ENCODE data around the gene NRXN3.

NRXN3 gene

DNA sequence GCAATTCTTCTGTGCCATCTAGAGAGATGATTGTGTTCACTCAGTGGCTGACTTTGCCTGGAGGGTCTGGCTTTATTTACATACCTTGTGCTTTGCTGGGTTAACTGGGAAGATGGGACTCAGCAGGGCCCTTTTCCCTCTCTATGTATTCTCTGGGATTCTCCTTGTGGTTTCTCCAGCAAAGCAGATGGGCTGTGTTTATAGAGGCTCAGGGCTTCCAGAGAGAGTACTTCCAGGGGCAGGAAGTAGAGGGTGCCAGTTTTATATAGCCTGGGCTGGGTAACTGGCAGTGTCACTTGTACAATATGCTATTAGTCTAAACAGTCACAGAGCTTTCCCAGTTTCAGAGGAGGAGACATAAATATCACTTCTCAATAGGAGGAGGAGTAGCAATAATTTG is 1531.2 kb downstream of the NRXN3 start:
- Histone ChIP-seq H2AFZ (ENCODE audit: low read length, unreplicated experiment) (no peak overlapping the region), H3K4me1 (ENCODE audit: control insufficient read depth, insufficient read depth, low read length, unreplicated experiment) (no peaks in the 10 kb centered on the region), H3K36me3 (ENCODE audit: insufficient read depth, low read length) (no peaks in the 10 kb centered on the region), H3K27me3 (ENCODE audit: insufficient read depth, low read length) (no peaks in the 10 kb centered on the region), H3K79me2 (ENCODE audit: control insufficient read depth, insufficient read depth, low read length, unreplicated experiment) (no peaks in the 10 kb centered on the region), H3K4me3 (ENCODE audit: low read depth, low read length) (no peak overlapping the region), H3K27ac (ENCODE audit: low read depth, low read length) (no peak overlapping the region)

DNA sequence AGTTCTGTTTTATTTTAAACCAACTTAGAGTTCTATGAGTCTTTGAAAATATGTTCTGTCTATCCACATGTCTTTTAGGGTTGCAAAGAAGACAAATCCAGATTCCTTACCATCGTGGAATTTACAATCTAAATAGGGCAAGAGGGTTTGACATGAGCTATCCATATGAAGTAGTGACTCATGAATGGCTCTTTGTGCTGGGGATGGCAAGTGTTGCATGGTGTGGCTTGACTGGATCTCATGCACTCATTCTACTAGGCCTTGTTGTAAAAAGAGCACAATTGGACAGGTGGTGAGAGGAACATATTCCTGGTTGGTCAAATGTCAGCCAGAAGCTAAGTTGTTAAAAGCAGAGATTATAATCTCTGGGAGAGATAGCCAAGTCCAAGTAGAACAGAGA is 1532.0 kb downstream of the NRXN3 start:
- H3K27ac ChIP-seq (ENCODE audit: low read depth, low read length) = no peak overlapping the region
- no peak overlapping the region for H3K4me3 ChIP-seq (ENCODE audit: low read depth, low read length)
- no peaks in the 10 kb centered on the region for H3K27me3 ChIP-seq (ENCODE audit: insufficient read depth, low read length)
- H3K79me2 ChIP-seq (ENCODE audit: control insufficient read depth, insufficient read depth, low read length, unreplicated experiment) = no peaks in the 10 kb centered on the region
- H3K36me3 ChIP-seq (ENCODE audit: insufficient read depth, low read length) = no peaks in the 10 kb centered on the region
- H3K4me1 ChIP-seq (ENCODE audit: control insufficient read depth, insufficient read depth, low read length, unreplicated experiment) = no peaks in the 10 kb centered on the region
- no peak overlapping the region for H2AFZ ChIP-seq (ENCODE audit: low read length, unreplicated experiment)

DNA sequence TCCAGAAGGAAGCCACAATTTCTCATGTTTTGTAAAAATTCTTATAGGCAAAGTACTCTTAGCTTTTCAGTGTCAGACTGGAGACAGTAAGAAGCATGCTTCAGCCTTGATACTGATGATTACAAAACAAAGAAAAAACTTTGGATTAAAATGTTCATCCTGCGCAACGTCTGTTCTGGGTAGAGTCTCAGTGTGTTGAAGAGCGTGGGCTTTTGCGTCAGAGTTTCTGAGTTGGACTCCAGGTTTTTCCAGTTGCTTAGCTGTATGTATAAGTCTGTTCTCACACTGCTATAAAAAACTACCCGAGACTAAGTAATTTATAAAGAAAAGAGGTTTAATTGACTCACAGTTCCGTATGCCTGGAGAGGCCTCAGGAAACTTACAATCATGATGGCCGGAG is 1533.0 kb downstream of the NRXN3 start:
- no peak overlapping the region for H3K4me3 ChIP-seq (ENCODE audit: low read depth, low read length)
- H3K4me1 ChIP-seq (ENCODE audit: control insufficient read depth, insufficient read depth, low read length, unreplicated experiment) = no peaks in the 10 kb centered on the region
- no peaks in the 10 kb centered on the region for H3K36me3 ChIP-seq (ENCODE audit: insufficient read depth, low read length)
- no peak overlapping the region for H2AFZ ChIP-seq (ENCODE audit: low read length, unreplicated experiment)
- no peaks in the 10 kb centered on the region for H3K79me2 ChIP-seq (ENCODE audit: control insufficient read depth, insufficient read depth, low read length, unreplicated experiment)
- no peak overlapping the region for H3K27ac ChIP-seq (ENCODE audit: low read depth, low read length)
- H3K27me3 ChIP-seq (ENCODE audit: insufficient read depth, low read length) = no peaks in the 10 kb centered on the region

DNA sequence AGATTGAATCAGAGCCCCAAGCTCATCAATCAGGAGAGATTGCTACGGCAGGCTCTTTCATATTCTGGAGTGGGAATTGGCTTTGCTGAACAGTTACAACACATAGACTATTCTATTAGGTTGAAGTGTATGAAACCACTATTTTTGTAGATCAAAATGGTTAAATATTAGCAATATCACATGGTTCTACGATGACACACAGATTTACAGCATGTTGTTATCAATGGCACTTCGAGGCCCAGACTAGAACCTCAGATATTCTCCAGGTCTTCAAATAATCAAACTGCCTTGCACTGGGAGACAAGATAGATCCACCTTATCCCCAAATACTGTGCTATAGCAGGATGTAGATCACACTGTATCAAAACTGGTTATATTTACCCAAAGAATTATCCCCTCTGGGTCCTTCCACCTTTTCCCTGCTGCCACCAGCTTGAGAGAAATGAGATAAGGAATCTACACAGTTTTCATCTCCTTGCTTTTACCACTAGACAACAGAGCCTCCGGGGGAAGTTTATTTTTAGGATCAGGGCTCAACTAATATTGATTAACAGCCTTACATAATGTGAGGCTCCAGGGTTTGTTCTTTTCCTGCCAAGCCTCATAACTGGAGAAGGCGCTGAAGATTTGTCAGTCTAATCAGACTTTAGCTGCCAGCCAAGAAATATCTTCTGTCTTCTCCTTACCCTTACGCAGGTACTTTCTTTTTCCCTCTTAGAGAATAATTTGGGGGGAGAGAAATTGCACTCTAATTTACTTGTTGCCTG is 1534.1 kb downstream of the NRXN3 start:
- no peaks in the 10 kb centered on the region for H3K79me2 ChIP-seq (ENCODE audit: control insufficient read depth, insufficient read depth, low read length, unreplicated experiment)
- H3K36me3 ChIP-seq (ENCODE audit: insufficient read depth, low read length) = no peaks in the 10 kb centered on the region
- H3K27ac ChIP-seq (ENCODE audit: low read depth, low read length) = no peak overlapping the region
- no peak overlapping the region for H2AFZ ChIP-seq (ENCODE audit: low read length, unreplicated experiment)
- H3K4me1 ChIP-seq (ENCODE audit: control insufficient read depth, insufficient read depth, low read length, unreplicated experiment) = no peaks in the 10 kb centered on the region
- H3K4me3 ChIP-seq (ENCODE audit: low read depth, low read length) = no peak overlapping the region
- no peaks in the 10 kb centered on the region for H3K27me3 ChIP-seq (ENCODE audit: insufficient read depth, low read length)

DNA sequence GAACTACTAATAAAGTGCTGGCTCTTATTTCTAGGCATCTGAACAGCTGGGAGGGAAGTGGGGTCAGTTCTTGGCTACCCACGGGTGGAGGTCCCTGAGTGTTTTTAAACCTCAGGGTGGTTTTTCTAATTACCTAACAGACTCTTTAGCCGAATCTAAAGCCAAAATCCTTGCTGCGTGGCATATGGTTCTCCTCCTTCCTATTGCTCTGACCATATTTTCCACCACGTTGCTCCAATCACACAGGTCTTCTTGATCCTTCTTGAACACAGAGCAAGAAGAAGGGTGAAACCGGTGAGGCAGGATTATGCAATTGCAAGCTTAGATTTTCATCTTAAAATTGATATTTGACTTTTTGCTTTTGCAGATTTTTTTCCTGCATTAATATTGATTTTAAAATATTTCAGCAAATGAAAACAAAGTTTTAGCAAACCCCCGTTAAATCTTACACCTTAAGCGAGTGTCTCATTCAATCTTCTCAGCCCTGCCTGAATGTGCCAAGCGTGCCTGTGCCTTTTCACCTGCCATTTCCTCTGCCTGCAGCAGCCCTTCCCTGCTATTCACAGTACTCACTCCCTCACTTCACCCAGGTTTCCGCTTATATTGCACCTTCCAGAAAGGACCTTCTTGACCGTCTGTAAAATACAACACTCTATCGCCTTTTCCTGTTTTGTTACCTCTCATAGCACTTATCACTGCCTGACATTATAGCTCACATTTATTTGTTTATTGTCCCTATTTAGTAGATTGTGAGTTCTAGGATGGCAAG is 1535.1 kb downstream of the NRXN3 start:
- Histone ChIP-seq H3K27ac (ENCODE audit: low read depth, low read length) (no peak overlapping the region), H3K4me3 (ENCODE audit: low read depth, low read length) (no peak overlapping the region), H3K79me2 (ENCODE audit: control insufficient read depth, insufficient read depth, low read length, unreplicated experiment) (no peaks in the 10 kb centered on the region)

DNA sequence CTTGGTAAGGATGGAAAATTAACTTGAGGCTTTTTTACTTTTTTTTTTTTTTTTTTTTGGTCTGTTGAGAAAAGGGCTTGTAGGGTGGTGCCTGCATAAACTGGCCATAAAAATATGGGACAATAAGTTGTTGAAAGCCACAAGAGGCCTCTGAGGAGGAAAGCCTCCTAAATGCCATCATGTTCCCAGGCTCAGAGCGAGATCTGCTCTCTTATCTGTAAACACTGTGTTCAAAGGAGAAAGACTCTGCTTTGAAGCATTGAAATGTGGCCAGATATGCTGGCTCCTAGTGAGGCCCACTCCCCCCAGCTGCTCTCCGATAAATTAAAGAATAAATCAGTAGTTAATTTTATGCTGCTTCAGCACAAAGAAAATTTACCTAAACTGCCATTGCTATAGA is 1536.2 kb downstream of the NRXN3 start:
- no peaks in the 10 kb centered on the region for H3K79me2 ChIP-seq (ENCODE audit: control insufficient read depth, insufficient read depth, low read length, unreplicated experiment)
- H3K4me1 ChIP-seq (ENCODE audit: control insufficient read depth, insufficient read depth, low read length, unreplicated experiment) = no peaks in the 10 kb centered on the region
- no peak overlapping the region for H2AFZ ChIP-seq (ENCODE audit: low read length, unreplicated experiment)
- no peak overlapping the region for H3K27ac ChIP-seq (ENCODE audit: low read depth, low read length)
- H3K4me3 ChIP-seq (ENCODE audit: low read depth, low read length) = no peak overlapping the region
- no peaks in the 10 kb centered on the region for H3K27me3 ChIP-seq (ENCODE audit: insufficient read depth, low read length)
- H3K36me3 ChIP-seq (ENCODE audit: insufficient read depth, low read length) = no peaks in the 10 kb centered on the region

More for the DNA sequence above, 1535.1 kb downstream of the NRXN3 start:
- H2AFZ ChIP-seq (ENCODE audit: low read length, unreplicated experiment) = no peak overlapping the region
- H3K36me3 ChIP-seq (ENCODE audit: insufficient read depth, low read length) = no peaks in the 10 kb centered on the region
- no peaks in the 10 kb centered on the region for H3K4me1 ChIP-seq (ENCODE audit: control insufficient read depth, insufficient read depth, low read length, unreplicated experiment)
- no peaks in the 10 kb centered on the region for H3K27me3 ChIP-seq (ENCODE audit: insufficient read depth, low read length)

DNA sequence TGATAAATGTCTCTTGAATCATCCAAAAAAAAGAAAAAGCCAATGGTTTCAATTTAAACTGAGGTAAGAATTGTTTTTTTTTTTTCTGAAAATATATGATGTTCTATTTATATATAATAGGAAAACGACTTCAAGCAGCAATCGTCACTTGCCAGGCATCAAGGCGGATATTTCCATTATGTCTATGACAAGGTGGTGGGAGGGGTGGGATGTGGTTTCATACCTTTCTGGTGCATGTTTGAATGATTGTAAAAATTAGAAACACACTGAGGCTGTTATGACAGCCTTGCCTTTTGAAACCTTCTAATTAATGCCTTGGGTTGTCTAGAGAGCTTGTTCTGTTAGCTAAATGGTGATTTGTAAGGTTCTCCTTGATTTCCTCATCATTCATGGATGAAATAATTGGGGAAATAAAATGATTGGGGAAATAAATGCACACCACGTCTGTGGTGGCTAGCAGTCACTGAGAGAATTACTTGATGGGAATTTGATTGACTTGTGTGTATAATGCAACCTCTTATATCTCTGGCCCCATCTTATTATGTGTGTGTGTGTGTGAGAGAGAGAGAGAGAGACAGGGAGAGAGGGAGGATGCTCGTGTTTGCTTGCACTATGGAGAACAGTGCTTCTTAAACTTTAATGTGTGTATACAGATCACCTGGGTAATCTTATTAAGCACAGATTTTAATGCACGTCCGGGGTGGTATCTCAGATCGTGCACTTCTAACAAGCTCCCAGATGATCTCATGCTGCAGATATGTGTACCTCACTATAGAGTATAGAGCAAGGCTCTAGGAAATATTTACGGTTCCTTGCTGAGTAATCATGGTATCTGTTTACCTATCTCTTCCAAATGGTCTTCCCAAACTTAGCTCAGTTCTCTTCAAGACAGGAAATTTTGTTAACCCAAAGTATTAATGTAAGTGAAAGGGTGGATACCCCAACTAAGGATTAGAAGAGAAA is 1538.5 kb downstream of the NRXN3 start:
- Histone ChIP-seq H3K4me3 (ENCODE audit: low read depth, low read length) (no peak overlapping the region), H3K79me2 (ENCODE audit: control insufficient read depth, insufficient read depth, low read length, unreplicated experiment) (no peaks in the 10 kb centered on the region), H3K27me3 (ENCODE audit: insufficient read depth, low read length) (no peaks in the 10 kb centered on the region), H3K4me1 (ENCODE audit: control insufficient read depth, insufficient read depth, low read length, unreplicated experiment) (no peaks in the 10 kb centered on the region), H3K36me3 (ENCODE audit: insufficient read depth, low read length) (no peaks in the 10 kb centered on the region), H3K27ac (ENCODE audit: low read depth, low read length) (no peak overlapping the region), H2AFZ (ENCODE audit: low read length, unreplicated experiment) (no peak overlapping the region)

DNA sequence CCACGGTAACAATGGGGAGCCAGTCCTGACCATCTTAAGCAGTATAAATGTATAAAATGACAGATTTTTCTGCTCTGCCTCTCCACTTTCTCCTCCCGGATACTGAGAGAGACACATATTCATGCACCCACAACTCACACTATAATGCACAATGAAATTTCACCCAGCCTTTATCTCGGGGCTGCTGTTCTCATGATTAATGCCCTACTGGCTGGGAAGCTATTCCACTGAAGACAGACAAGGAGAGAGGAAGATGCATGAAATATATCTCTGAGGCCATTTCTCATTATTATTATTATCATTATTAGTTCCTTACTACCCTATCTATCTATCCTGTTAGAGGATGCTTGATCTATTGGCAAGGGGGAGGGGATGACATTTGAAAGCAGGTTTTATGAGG is 1539.4 kb downstream of the NRXN3 start:
- H3K4me3 ChIP-seq (ENCODE audit: low read depth, low read length) = no peak overlapping the region
- no peaks in the 10 kb centered on the region for H3K27me3 ChIP-seq (ENCODE audit: insufficient read depth, low read length)
- H3K27ac ChIP-seq (ENCODE audit: low read depth, low read length) = no peak overlapping the region
- no peaks in the 10 kb centered on the region for H3K4me1 ChIP-seq (ENCODE audit: control insufficient read depth, insufficient read depth, low read length, unreplicated experiment)
- H3K36me3 ChIP-seq (ENCODE audit: insufficient read depth, low read length) = no peaks in the 10 kb centered on the region
- H2AFZ ChIP-seq (ENCODE audit: low read length, unreplicated experiment) = no peak overlapping the region
- no peaks in the 10 kb centered on the region for H3K79me2 ChIP-seq (ENCODE audit: control insufficient read depth, insufficient read depth, low read length, unreplicated experiment)

DNA sequence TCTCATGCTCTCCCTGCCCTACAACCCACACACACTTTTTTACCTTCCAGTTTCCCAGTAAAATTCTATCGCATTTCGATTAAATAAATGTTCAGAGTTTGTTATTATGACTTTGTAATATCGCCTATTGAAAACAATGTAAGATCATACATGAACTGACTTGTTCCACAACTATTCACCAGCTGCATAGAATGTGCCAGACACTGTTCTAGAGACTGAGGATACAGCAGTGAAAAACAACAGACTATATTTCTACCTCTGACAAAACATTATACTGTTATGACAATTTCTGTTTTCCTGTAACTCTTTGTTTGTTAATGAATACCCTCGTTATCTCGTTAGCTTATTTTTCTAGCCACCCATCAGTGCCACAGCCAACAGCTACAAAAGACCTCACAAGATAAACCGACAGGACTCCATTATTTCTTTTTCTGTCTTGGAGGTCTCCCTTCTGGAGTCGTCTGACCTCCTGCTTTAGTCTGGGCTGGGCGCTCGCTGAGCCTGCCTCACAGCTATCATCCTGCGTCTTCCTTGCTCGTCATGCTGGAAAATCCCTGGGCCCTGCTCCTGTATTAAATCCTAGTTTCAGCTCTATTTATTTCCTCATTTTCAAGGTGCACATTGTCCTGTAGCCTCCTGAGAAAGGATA is 1542.3 kb downstream of the NRXN3 start:
- Histone ChIP-seq H2AFZ (ENCODE audit: low read length, unreplicated experiment) (no peak overlapping the region), H3K4me3 (ENCODE audit: low read depth, low read length) (no peak overlapping the region)

DNA sequence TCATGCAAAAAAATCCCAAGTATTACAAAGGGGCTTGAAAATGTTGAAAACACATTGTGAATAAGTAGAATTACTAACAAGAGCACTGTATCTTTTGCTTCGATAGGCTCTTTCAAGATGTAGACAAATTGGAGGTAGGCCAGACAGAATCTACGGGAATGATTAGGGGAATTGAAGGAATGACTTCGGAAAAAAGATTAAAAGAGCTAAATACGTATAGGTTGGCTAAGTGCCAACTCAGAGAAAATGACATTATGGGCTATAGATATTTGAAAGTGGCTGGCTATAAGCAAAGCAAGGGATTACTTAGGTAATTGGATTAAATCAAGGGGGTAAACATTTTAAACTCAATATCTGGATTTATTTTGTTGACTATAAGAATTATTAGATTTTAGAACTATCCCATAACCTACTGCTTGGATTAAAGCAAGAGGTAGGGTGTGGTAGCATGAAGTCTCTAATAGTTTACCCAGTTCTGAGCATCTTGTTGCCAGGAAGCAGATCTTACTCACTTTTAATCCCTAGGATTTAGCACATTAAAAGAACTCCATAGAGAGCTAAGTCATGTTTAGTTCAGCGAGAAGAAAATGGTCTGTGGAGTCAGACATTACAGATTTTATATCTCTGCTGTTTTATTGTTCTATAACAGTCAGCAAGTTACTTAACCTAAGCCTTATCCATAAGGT is 1551.4 kb downstream of the NRXN3 start:
- H3K27ac ChIP-seq (ENCODE audit: low read depth, low read length) = no peak overlapping the region
- no peaks in the 10 kb centered on the region for H3K4me1 ChIP-seq (ENCODE audit: control insufficient read depth, insufficient read depth, low read length, unreplicated experiment)
- H2AFZ ChIP-seq (ENCODE audit: low read length, unreplicated experiment) = no peak overlapping the region
- H3K36me3 ChIP-seq (ENCODE audit: insufficient read depth, low read length) = no peaks in the 10 kb centered on the region
- H3K79me2 ChIP-seq (ENCODE audit: control insufficient read depth, insufficient read depth, low read length, unreplicated experiment) = no peaks in the 10 kb centered on the region
- H3K4me3 ChIP-seq (ENCODE audit: low read depth, low read length) = no peak overlapping the region
- H3K27me3 ChIP-seq (ENCODE audit: insufficient read depth, low read length) = no peaks in the 10 kb centered on the region

More for the DNA sequence above, 1542.3 kb downstream of the NRXN3 start:
- H3K27me3 ChIP-seq (ENCODE audit: insufficient read depth, low read length) = no peaks in the 10 kb centered on the region
- H3K4me1 ChIP-seq (ENCODE audit: control insufficient read depth, insufficient read depth, low read length, unreplicated experiment) = no peaks in the 10 kb centered on the region
- H3K79me2 ChIP-seq (ENCODE audit: control insufficient read depth, insufficient read depth, low read length, unreplicated experiment) = no peaks in the 10 kb centered on the region
- no peak overlapping the region for H3K27ac ChIP-seq (ENCODE audit: low read depth, low read length)
- H3K36me3 ChIP-seq (ENCODE audit: insufficient read depth, low read length) = no peaks in the 10 kb centered on the region

Measured in ACC112 (cell line).